IPS DF 19.7 (cell line): ENCODE measurements around the gene CD59.

Source experiments
- DNase-seq: peaks from one replicate; pipeline ENCODE4 v3.0.0-alpha.2; 2013; ENCODE audit warnings: low read depth, low spot score

Gene CD59, protein sequence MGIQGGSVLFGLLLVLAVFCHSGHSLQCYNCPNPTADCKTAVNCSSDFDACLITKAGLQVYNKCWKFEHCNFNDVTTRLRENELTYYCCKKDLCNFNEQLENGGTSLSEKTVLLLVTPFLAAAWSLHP

DNA sequence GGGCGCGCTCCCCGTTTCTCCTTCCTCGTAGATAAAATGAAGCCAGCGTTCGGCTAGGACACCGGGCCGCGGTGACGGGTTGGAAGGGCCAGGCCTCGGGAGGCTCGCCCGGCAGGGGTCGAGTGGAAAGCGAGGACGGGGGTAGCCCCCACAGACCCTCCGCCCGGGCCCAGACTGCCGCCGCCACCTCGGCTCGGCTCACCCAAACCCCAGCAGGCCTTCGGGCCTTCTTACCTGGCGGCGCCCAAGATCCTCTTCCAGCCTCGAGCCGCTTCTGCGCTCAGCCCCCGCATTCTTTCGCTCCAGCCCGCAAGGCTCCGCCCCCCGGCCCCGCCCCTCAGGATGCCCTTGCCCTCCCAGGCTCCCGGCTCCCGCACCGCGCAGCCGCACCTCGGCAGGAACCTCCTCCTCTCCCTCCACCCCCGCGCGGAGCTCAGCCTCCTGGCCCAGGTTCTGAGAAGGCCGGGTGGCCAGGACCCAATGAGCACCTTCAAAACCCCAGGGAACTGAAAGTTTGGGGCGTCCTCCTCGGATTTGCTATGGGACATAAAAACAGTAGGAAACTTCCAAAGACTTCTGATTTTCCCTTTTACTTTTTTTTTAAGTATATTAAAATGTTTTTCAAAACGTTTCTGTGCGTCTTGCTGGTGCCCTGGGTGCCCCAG, at the start of gene CD59:
TSS of gene CD59 (minus strand) at position 276 of the 665 bp plus-strand sequence. CDS start 13,978 bp downstream, outside the sequence.
- DNase-seq, result peak; percentile 54

DNA sequence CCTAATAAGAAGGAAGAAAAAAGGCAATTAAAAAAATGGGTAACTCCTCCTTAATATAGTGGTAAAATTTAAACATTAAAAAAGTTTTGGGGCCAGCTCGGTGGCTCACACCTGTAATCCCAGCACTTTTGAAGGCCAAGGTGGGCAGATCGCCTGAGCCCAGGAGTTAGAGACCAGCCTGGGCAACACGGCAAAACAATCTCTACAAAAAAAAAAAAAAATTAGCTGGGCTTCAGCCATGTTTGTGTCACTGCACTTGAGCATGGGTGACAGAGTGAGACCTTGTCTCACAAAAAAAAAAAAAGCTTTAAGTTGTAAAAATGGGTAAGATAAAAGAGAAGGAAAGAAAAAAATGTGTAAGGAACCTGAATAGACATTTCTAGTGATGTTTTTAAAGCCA, 49.4 kb upstream of the CD59 start:
- DNase-seq, result no peak

GRCh38 chr11:33779849-33780528, 43.8 kb upstream of the CD59 start:
- DNase-seq, result no peak

DNA sequence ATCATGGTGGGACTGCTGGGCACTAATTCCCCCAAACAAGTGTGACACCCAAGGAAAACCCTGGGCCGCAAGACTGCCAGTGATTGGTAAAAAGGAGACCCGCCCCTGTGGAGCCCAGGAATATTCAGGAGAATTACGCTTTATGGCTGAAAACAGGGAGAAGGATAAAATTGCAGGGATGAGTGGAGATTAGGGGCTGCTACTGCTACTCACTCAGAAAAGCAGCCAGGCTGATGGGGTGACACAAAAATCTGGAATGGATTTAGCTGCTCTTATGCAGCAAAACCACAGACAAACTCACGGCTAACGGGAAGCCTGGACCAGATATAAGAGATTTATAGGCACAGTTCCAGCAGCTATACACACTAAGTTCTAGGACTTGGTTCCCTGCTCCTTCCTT, 42.5 kb upstream of the CD59 start:
- no peak for DNase-seq

GRCh38 chr11:33777906-33778305, 41.7 kb upstream of the CD59 start:
- DNase-seq, result no peak

GRCh38 chr11:33775832-33776470, 39.7 kb upstream of the CD59 start:
- DNase-seq, result no peak

DNA sequence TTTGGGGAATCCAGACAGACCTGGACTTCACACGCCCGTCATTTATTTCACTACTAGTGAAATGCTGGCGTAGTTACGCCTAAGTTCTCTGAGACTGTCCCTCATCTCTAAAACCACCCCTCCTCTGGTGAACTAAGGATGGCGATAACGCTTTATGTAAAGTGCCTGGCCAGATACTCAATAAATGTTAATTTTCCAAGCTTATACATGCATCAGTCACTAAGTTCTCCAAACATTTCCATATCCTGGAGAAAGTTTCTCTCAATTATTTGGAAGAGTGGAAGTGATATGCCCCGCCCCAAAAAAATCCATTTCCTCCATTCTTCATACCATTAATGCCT, 39.2 kb upstream of the CD59 start:
- DNase-seq, result no peak

GRCh38 chr11:33774736-33775466, 38.7 kb upstream of the CD59 start:
- no peak for DNase-seq

- DNase-seq, result peak; percentile 40
Observed at GRCh38 chr11:33773987-33774735, 37.9 kb upstream of the CD59 start, which contains the start of gene FBXO3. TSS of gene FBXO3 (minus strand) at chr11:33774520. CDS start at chr11:33774497, 23 bp downstream.

DNA sequence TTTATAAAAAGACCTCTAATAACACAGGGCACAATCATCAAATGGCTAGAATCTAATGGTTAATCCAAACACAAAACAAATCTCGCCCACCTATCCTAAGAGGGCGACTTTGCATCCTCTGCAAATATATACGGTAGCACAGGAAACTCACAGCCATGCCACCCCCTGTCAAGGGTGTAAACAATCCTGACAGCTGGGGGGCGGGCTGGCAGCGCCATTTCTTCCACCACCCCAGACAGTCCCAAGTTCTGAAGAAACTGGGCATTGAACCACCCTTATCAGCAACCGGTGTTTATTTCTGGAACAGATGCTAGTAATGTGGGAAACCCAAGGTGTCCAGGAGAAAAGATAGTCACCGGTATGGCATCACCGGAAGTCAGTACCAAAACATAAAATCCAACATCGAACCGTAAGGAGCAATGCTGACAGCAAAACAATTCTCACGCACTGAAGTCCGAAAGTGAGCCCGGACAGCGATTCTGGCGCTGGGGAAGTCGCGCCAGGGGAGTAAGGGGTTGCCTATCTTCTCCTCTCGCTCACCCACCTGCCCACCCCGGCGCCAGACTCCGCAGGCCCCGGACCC, 37.3 kb upstream of the CD59 start:
- DNase-seq, result no peak

- no peak for DNase-seq
Observed at GRCh38 chr11:33772870-33773269, 36.6 kb upstream of the CD59 start.

DNA sequence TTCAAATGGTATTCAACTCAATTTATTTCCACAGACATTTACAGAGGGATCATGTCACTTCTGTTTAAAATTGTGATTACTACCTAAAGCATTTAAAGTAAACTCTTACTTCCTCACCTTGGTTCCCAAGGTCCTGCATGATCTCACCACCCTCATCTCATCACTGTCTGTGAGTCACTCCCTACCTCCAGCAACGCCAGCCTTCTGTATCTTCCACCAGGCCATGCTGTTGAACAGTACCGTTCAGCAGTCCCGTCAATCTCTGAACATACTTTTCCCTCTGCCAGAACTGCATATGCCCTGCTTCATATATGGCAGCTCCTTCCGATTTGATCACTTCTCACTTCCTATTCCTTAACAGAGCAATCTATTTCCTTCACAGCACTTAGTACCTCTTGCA, 36.1 kb upstream of the CD59 start:
- DNase-seq, result no peak

- DNase-seq, result no peak
Observed at GRCh38 chr11:33770236-33770635, 34.0 kb upstream of the CD59 start.

DNA sequence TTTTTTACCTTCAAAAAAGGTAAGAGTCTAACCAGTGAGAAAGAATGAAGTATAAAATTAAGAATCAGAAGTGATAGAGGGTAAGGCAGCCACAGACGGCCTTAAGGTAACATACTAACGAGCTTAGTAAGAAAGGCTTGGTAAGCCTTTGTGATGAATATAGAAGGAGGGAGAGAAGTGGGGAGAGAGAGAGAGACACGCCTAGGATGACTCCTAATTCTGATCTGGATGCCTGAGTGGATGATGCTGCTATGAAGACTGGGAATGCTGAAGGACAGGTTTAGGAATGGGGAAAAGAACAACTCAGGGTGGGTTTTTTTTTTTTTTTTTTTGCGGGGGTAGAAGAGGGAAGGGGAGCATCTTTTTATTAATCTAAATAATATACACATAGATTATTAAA, 33.3 kb upstream of the CD59 start:
- no peak for DNase-seq

DNA sequence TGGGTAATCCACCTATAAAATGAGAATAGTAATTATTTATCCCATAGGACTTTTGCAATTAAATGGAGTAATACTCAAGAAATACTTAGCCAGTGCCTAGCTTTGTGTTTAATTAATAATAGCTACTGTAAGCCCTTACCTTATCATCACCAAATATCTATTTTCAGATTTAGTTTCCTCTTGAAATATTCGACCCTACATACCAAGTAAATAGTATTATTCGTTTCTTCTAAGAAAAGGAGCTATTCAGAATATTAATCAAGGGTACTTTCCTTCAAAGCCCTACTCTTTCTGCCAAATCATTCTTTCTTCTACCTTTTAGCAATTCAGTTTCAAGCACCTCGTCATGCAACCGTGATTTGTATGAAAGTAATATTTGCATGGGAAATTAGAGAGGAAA, 31.4 kb upstream of the CD59 start:
- no peak for DNase-seq

- DNase-seq, result no peak
Observed at GRCh38 chr11:33766085-33766484, 29.9 kb upstream of the CD59 start.

- DNase-seq, result no peak
Observed at GRCh38 chr11:33761471-33761870, 25.2 kb upstream of the CD59 start.

DNA sequence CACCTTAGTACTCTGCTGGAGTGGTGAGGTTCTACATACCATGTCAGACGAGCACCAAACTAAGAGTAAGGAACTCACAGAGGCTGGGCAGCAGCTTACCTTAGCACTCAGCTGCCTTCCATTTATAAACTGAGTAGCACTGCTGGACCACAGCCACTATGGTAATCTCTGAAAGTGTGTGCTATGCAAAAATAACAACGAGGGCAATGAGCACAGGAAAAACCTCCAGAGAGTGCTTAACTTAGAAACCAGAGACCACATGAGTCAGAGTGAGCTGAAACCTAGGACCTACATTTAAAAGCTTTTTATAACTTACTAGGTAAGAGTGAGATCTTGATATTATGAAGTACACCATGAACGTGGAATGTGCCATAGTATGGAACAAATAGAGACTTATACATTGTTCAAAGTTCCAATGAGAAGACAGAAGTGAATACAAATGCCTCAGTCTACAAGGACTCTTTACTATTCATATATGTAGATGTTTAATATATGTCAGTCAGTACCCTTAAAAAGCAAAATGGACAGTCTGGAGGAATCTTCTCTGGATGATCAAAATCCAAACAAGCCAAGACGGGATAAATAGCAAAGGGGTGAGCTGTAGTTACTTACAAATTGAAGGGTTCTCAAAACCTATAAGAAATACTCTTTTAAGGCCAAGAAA, 17.2 kb upstream of the CD59 start:
- no peak for DNase-seq

DNA sequence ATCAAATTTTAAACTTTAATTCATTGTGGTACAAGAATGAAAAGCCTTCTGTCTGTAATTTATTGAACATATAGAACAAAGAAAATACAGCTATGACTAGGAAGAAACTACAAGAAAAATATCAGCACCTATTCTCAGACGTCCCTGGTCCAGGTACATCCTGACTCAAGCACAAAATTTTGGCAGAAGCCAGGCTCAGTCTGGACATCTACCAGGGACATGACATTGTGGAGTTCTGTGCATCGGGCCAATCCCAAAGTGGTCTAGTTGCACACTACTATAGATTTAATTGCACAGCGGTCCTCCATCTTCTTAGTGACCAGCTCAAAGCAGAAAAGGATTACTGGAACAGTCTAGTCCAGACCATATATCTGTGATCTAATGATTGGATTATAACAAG, 15.7 kb upstream of the CD59 start:
- no peak for DNase-seq

GRCh38 chr11:33747979-33748378, 11.8 kb upstream of the CD59 start:
- DNase-seq, result no peak
